Liver (tissue), 3 donors: ENCODE data around the gene LARGE1.

ENCODE experiments used
- EGR1 ChIP-seq, 2 donors: IDR thresholded peaks; 2 replicates each; pipeline ENCODE4 v1.6.1; 2016 to 2018; ENCODE audit warnings: antibody characterized with exemption in 2 of 2, low read depth in 2 of 2
- TF ChIP-seq, protein P1 (sequence below): fragments of 150-350 bp; IDR thresholded peaks from 2 replicates; pipeline ENCODE4 v1.5.1; 2017; ENCODE audit warnings: improper control_type of control experiment, low read depth, low read length; ENCODE audit not compliant: missing input control
- donor health status: healthy.
- donor health status: healthy.

DNA sequence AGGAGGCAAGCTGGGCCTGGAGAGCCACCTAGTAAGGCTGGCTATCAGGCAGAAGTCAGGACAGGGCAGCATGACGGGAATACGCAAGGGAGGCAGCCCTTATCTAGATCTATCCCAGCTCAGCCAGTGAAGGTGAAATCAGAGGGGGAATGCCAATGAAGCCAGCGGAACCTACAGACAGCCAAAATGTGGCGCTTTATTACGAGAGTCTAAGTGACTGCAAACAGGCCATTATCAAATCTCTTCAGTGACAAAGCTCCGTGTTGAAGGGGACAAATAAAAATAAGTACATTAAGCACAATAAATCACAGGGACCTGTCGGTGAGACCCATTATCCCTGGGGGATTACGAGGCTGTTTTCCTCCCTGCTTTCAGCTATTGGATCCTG, 22.8 kb downstream of the LARGE1 start:
- TF ChIP-seq, protein P1, sequence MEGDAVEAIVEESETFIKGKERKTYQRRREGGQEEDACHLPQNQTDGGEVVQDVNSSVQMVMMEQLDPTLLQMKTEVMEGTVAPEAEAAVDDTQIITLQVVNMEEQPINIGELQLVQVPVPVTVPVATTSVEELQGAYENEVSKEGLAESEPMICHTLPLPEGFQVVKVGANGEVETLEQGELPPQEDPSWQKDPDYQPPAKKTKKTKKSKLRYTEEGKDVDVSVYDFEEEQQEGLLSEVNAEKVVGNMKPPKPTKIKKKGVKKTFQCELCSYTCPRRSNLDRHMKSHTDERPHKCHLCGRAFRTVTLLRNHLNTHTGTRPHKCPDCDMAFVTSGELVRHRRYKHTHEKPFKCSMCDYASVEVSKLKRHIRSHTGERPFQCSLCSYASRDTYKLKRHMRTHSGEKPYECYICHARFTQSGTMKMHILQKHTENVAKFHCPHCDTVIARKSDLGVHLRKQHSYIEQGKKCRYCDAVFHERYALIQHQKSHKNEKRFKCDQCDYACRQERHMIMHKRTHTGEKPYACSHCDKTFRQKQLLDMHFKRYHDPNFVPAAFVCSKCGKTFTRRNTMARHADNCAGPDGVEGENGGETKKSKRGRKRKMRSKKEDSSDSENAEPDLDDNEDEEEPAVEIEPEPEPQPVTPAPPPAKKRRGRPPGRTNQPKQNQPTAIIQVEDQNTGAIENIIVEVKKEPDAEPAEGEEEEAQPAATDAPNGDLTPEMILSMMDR: no peak
- no peak for TF ChIP-seq EGR1 (IDR thresholded peaks at IDR 0.05; ENCODE audit: low read depth in 2 of 2)
